GM21576 (cell line): ENCODE data around the gene SOX10.
"Not testable (repeated sequence)": the region's sequence is repeated elsewhere in the genome, so short reads cannot be mapped to it uniquely, and the experiment has no call there.

ENCODE experiments used
- ATAC-seq: cut with Tn5 transposase; IDR thresholded peaks from one replicate; pipeline ENCODE4 v1.9.1; 2021; ENCODE audit warnings: mild to moderate bottlenecking, moderate library complexity; ENCODE audit not compliant: unreplicated experiment

The SOX10 gene

DNA sequence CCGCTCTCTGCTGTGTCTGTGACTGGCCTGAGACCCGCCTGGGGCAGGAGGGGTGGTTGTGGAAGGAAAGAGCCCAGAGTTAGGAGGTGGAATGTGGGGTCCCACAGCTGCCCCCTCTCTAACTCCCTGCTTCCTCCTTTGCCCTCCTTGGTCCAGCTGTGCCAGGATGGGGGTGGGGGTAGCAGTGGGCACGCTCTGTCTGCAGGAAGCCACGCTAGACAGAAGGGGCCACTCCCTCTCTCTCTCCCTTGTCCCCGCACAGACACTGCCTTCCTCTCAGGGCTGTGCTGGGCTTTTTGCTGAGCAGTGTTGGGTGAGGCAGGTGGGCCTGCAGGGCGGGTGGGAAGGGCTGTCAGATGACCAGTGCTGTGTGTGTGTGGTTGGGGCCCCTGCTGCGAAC lies 2.0 kb upstream of the SOX10 start:
- no peak for ATAC-seq

DNA sequence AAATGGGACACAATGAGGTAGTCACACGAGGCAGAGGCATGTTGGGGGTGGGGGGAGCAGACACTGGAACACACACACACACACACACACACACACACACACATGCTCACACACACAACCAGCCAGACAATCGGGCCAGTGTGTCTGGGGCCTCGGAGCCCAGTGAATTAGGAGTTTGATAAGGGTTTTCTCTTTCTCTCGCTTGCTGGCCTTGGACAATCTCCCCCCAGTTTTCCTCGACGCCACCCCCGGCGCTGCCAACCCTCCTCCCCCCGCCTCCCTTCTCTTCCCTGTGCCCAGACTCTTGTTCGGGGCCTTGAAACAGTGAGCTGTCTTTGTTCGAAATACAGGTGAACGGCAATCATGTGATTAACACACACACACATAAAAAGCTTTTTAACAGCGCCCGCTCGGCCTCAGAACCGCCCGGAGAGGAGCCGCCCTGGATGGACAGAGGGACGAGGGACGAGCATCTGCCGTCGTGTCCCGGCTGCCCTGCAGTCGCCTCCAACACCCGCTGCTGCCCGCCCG lies 1.5 kb upstream of the SOX10 start:
- ATAC-seq = no peak

DNA sequence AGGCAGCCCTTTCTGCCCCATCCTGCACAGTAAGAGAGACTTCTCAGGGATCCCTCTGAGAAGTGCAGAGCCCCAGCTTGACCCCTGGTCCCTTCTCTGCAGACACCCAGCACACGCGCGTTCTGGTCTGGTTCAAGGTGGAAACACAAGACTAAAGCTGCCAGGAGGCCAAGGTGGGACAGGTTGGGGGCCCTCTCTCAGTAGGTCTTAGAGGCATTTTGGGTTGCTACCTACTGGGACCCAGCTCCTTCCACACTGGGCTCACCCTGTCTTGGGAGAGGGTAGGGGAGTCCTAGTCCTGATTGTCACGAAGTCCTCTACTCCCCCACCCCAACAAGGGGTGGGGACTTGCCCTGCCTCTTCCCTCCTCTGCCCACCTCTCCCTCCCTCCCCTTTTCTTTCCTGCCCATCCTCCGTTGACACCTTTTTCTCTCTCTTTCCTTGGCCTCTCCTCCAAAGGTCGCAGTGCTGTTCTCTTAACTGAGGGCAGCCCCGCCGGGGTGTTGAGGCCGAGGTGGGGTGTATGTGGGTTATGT lies 763 bp upstream of the SOX10 start:
- no peak for ATAC-seq

DNA sequence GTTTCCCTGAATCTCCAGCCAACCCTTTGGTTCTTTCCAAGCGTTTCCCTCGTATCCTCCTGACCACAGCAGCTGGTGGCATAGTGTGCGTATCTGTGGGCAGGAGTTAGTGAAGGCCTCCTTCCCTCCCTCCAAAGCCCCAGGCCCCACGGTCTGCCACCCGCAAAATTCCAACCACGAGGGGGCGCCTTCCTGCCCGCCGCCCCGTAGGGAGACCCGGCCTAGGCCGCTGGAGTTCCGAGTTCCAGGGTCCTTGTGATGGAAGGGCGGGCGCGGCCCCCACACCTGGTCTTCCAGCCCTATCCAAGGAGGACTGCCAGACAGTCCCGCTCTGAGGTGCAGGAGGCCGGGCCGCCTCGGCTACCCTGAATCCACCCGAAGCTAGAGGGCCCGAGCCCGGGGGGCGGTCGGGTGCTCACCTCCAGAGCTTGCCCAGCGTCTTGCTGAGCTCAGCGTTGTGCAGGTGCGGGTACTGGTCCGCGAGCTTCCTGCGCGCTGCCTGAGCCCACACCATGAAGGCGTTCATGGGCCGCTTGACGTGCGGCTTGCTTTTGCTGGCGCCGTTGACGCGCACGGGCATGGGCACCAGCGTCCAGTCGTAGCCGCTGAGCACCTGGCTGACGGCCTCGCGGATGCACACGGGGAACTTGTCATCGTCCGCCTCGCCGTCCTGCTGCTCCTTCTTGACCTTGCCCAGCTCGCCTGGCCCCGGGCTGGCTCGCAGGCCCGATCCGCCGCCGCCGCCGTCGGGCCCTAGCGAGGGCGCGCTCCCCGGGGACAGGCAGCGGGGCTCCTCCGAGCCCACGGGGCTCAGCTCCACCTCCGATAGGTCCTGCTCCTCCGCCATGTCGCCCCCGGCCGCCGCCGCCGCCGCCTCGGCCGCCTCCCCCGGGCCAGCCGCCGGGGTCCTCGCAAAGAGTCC lies 1.2 kb downstream of the SOX10 start:
- ATAC-seq = no peak

DNA sequence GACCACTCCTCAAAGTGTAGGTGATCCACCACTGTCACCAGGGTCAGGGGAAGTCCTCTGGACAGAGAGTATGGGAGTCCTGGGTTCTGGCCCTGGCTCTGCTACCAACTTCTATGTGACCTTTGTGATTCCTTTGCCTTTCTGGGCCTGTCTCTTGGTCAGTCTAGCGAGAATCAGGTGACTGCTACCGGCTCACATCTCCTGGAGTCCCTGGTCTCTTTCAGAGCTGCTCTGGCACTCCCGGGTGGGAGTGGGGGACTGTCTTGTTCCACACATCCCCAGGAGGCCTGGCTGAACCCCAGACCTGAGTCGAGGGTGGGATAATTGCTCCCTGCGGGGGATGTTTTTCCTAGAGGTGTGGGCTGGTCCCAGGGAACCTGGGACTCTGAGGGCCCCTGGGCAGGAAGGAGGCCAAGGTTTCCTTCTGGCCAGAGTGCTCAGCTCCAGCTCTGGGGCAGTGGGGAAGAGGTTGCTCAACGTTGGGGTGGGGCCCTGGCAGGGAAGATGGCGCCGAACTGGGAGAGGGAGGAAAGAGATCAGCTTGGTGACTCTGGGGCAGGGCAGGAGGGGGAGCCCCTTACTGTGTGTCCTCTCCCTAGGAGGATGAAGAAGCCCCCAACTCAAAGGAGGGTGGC lies 2.1 kb downstream of the SOX10 start:
- no peak for ATAC-seq

DNA sequence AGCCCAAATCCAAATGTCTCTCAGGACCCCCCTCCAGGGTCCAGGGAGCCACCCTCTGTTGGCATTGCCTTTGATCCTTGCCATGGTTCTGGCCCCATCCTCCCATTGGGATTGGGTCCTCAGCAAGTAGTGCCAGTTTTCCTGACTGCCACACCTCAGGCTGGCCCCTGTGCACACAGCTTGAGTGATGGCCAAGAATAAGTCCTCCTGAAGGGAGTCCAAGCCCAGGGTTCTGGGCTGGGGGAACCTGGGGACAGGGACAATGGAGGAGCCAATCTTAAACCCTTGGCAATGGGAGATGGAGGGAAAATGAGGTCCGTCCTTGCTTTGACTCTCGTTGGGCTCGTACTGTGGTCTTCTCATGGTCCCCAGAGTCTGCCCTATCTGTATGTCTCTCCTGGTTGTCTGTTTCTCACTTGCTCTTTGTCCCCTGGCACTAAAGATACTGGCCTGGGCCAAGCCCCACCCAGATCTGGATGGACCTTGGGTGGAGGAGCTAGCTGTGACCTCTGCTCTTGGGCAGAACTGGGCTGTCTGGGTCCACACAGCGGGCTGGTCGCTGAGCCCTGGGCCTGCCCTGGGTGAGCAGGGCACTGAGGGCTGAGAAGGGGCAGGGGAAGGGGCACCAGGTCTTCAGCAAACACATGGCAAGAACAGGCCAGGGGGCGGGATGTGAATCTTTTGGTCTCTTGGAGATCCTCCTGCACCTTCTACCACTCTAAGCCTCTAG lies 2.9 kb downstream of the SOX10 start:
- no peak for ATAC-seq

DNA sequence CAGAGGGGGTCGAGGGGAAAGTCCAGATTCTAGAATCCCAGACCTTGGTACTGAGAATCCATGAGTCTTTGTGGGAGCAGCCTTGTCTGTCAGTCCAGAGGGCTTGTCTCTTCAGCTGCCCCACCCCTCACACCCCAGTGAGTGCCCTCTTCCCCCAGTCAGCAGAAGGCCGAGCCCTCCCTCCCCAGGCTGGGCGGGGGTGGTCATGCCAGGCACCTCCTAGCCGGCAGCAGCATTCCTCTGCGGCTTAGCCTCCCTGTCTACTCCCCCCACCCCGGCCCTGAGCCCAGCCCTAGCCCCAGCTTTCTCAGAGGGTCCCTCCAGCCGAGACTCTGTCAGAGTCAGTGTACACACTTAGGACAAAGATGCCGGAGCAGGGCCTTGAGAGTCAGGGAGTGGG lies 4.6 kb downstream of the SOX10 start:
- no peak for ATAC-seq

DNA sequence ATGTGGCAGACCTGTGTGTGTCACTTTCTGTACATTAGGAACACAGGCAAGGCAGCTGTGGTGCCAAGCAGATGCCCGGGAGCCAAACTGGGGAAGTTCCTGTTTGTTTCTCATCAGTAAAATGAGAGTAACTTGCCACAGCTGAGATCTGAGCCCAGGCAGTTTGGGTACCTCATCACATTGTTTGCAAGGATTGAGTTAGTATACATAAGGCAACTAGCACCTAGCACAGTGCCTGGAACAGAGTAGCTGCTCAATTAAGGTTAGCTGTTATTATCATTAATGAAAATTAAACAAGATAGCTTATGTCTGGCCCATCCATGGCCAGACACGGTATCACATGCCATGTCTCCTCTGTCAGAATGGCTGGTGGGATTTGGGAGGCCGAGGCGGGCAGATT lies 7.8 kb downstream of the SOX10 start:
- ATAC-seq = no peak

DNA sequence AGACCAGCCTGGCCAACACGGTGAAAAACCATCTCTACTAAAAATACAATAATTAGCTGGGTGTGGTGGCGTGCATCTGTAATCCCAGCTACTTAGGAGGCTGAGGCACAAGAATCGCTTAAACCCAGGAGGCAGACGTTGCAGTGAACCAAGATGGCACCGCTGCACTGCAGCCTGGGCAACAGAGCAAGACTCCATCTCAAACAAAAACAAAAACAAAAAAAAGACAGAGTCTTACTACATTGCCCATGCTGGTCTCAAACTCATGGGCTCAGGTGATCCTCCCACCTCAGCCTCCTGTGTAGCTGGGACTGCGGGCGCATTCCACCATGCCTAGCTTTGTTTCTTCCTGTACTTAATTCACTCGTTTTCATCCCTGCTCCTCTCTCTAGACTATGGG lies 8.3 kb downstream of the SOX10 start:
- not testable (repeated sequence) for ATAC-seq

DNA sequence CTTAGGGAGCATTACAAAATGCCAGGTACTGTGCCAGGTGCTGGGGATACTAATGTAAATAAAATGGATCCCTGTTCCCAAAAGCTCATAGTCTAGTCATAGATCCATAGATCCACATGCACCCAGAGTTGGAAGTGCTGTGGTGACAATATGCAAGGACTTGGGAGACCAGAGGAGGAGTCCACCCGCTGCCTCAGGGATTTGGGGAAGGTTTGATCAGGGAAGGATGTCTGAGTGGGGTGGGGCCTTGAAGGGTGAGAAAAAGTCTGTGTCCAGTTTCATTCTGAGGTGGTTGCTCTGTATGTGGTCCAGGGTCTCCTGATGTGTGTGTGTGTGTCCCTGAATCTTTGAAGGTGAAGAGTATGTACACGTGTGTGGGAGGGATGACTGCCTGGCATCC lies 9.2 kb downstream of the SOX10 start:
- no peak for ATAC-seq

DNA sequence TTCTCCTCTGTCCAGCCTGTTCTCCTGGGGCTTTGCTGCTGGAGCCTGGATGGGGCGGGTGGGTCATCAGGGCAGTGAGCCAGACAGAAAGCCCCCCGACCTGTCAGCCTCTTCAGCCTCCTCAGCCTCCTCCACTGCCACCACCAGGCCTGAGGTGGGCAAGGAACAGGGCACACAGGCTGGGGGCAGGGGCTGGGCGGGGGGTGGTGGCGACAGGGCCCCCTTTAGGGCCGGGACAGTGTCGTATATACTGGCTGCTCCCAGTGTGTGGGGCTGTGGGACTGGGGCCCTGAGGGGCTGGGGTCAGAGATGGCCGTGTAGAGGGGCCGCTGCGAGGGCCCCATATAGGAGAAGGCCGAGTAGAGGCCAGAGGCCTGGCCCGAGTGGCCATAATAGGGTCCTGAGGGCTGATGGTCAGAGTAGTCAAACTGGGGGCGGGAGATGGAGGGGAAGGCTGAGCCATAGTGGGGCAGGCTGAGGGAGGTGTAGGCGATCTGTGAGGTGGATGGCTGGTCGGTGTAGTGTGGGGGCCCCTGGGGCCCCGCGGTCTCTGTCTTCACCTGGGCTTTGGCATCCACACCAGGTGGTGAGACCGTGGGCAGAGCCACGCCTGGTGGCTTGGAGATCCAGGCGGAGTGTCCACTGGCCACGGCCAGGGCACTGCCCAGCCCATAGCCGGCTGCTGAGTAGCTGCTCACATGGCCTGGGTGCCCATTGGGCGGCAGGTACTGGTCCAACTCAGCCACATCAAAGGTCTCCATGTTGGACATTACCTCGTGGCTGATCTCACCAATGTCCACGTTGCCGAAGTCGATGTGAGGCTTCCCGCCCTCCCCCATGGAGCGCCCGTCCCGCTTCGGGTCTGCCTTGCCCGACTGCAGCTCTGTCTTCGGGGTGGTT lies 10.8 kb downstream of the SOX10 start:
- no peak for ATAC-seq

DNA sequence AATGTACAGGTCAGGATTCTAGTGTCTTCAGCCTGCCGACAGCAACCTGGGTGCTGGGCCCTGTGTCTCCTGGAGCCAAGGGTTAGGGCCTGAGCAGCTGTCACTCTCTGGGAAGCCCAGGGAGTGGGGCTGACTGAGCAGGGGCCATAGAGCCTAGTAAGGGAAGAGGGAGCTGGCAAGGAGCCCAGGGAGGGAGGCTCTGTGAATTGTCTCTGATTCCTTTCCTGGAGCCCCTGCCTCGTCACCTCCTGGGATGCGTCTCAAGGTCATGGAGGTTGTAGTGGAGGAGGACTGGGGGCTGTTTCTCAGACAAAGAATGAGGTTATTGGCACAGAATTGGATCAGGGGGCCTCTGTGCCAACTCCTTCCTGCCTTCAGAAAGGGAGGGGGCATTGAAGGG lies 11.8 kb downstream of the SOX10 start:
- no peak for ATAC-seq

DNA sequence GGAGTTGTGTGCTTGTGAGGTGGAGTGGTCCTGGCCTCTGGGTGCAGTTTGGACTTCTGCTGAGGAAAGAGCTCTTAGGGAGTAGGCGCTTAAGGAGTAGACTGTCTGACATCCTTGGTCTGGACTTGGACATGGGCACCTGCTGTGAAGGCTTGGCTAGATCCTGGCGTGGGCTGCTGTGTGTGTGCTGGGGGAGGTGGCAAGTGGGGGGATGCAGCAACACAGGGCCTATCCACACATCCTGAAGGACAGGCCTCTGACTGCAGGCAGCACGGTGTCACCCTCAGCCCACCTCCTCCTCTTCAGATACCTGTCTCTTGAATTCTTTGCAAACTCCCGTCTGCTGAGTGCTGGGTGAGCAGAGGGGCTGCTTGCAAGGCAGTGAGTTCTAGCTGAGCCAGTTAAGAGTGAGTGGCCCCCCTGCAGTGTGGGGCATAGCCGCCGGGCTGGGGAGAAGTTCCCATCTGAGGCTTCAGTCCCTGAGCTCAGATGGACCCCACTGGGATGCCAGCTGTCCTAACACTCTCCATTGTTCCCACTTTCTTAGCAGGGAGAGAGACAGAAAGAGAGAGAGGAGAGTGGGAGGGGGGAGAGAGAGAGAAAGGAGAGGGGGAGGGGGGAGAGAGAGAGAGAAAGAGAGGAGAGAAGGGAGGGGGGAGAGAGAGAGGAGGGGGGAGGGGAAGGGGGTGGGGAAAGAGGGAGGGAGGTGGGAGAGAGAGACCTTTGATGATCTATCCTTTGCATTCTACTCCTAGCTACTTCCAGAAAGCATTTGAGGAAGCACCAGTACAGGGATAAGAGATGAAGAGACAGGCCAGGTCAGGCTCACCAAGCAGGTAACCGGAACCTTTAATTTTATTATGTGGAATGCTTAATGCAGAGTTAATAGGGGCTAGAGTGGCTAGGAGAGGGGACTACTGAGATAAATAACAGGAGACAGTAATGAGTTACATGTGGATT lies 12.6 kb downstream of the SOX10 start:
- ATAC-seq = no peak

DNA sequence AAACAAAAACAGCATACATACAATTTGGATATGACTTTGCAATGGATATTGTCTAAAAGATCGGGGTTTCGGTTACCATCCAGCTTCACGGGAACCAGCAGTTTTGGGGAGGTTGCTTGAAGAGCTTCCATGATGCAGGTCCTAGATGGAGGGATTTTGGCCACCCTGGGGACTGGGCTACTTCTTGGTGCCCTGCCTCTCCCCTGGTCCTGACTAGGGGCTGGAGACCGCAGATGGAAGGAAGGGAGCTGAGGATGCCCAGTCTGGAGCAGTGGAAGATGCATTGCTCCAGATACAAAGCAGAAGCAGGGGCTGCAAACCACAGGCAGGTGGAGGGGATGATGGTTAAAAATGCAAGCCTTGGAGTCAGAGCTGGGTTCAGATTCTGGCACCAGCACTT lies 13.5 kb downstream of the SOX10 start:
- ATAC-seq = no peak

DNA sequence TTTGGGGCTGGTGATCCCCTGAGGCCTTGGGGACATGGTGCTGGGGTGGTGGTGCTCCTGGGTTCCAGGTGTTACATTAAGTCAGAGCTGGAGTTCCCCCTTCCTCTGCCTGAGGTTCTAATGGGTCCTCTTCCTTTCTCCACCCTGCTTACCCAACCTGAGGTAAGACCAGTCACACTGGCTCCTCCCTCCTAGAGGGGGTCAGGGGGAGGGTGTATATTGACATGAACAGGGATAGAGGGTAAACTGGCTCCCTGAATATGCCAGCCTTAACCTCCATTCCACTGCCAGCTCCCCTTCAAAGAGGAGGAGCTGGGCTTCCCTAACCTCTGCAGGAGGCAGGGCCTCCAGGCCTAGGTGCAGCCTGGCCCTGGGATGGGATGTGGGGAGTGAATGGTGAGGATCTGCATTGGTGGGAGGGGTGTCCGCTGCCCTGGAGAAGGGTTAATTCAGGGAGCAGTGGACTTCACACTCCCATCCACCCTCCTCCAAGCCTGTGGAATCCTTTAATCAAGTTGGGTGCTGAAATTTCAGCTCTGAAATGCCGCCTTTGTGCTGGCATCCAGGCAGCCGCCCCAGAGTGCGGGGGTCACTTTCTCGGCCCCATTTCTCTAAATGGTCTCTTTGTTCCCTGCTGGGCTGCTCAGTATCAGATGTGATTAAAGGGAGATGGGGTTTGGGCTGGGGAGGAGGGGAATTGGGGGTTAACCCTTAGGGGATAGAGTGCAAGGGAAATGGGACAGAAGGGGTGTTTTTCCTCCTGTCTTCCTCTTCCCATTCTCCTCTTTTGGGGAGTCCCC lies 15.7 kb downstream of the SOX10 start:
- no peak for ATAC-seq

DNA sequence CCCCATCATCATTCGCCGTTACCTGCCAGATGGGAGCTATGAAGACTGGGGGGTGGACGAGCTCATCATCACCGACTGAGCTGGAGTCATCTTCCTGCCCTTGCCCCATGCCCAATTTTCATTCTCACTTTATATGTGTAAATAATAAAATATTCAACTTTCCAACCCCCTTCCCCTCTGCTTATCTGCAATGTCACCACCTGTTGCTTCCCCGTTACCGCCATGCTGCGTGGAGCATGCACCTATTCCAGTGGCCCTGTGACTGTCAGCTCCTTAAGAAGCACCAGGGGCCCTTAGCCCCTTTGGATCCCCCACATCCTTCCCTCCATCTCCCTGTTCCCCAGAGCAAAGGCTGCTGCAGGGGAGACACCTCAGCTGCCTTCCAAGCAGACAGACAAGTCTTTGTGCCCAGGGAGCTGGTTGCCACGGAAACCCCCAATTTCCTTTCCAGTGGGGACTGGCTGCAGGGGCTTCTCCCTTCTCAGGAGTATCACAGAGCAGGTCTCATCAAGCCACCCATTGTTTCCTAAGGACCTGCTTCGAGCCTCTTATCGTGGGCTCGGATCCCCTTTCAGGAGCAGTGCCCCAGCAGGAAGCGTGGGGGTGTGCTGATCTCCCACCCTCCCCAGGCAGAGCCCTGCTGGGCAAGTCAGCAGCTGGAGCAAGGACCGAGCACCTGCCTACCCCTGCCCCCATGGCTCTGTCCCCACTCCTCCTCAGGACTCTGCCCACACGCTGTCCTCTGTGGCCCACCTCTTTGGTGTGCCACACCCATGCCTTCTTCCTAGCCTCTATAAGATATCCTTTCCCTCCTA lies 16.5 kb downstream of the SOX10 start:
- ATAC-seq = no peak

DNA sequence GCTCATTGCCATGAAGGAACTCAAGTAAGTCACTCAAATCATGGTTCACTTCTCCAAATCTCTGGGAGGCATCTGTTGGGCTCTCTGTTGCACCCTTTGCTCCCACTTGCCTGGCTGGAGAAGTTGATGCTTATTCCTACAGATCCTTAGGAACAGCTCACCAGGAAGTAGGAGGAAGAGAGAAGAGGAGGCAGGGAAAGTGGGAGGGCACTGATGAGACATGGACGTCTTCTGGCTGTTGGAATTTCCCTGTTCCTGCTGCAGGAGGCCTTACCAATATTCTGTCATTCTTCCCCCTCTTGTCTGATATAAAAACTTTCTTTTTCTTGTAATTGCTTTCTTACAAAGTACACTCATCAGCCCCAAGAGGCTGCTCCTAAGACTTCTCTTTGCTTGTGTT lies 17.2 kb downstream of the SOX10 start:
- no peak for ATAC-seq
